ENCODE data around the gene MRPS11. TPM values are rescaled to one million over a fixed set of nuclear protein-coding genes. Genes with fewer than 3 reads are reported as not detected.

Gene MRPS11
- total and polyA plus RNA-seq, 2 of the 8 experiments (the other 6 are each of a cell fraction or from before 2014, with no cell fraction given) = 41.4 to 59.2 TPM

DNA sequence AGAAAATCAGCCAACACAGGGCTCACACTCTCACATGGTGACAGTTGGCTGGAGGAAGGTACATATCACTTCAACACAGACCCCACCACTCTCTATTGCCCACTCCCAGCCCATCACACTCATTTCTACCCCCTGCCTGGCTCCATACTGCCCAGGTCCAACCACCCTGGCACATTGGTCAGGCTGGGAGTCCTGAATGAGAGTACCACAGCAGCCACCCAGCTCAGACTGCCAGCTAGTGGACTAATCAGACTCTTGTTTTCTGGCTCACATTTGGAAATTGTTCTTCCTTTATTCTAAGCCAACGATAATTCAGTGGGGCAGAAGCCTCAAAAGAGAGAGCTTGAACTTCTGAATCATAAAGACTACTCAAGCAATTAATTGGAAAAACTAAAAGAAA lies 20.3 kb upstream of the MRPS11 start (continued):
- TF ChIP-seq RBBP5 (IDR thresholded peaks at IDR 0.05; ENCODE audit: borderline replicate concordance, low read depth, low read length) (no peak), ZNF274 (IDR thresholded peaks at IDR 0.05; ENCODE audit: borderline replicate concordance, extremely low read depth, low read length) (no peak)

Measured in H1 (cell line).